Fibroblast of lung (primary cell): Measurements from ENCODE around the gene TAS2R41. TPM values are rescaled to one million over a fixed set of nuclear protein-coding genes. Genes with fewer than 3 reads are reported as not detected.
"Not testable (repeated sequence)": the region's sequence is repeated elsewhere in the genome, so short reads cannot be mapped to it uniquely, and the experiment has no call there.

Experiments
- DNase-seq, 2 donors: peaks; one replicate each; pipeline versions ENCODE4 v3.0.0 to v3.0.0-alpha.2; 2010; ENCODE audit warnings: low read depth in 2 of 2
- H2AFZ ChIP-seq: 2 replicates; pipeline ENCODE4 v1.5.1; 2012; ENCODE audit warnings: low read length, control low read depth, inconsistent platforms
- H3K27ac ChIP-seq: 2 replicates; pipeline ENCODE4 v1.5.1; 2011; ENCODE audit warnings: low read length, control low read depth; ENCODE audit not compliant: insufficient read depth
- H3K27me3 ChIP-seq: 2 replicates; pipeline ENCODE4 v1.5.1; 2011; ENCODE audit warnings: mild to moderate bottlenecking, low read length; ENCODE audit not compliant: control insufficient read depth, insufficient read depth
- H3K36me3 ChIP-seq: 2 replicates; pipeline ENCODE4 v1.5.1; 2011; ENCODE audit warnings: low read length; ENCODE audit not compliant: control insufficient read depth, insufficient read depth
- H3K4me1 ChIP-seq: 2 replicates; pipeline ENCODE4 v1.5.1; 2011; ENCODE audit warnings: low read length; ENCODE audit not compliant: control insufficient read depth, insufficient read depth; ENCODE audit errors: extremely low read depth
- H3K4me2 ChIP-seq: 2 replicates; pipeline ENCODE4 v1.5.1; 2011; ENCODE audit warnings: low read length, control low read depth; ENCODE audit not compliant: insufficient read depth; ENCODE audit errors: extremely low read depth
- H3K4me3 ChIP-seq, 4 experiments: fragments of 200-600 bp in 1 of 4; sonication (generic) in 1 of 4; replicated peaks in 1 of 4; 2 replicates each; pipeline ENCODE4 v1.5.1; 2011 to 2016; ENCODE audit warnings: low read length in 4 of 4, low read depth in 3 of 4, mild to moderate bottlenecking in 3 of 4, control low read depth in 2 of 4, inconsistent platforms in 1 of 4, mixed read lengths in 1 of 4; ENCODE audit not compliant: insufficient read depth in 1 of 4; ENCODE audit errors: control extremely low read depth in 1 of 4
- H3K79me2 ChIP-seq: 2 replicates; pipeline ENCODE4 v1.5.1; 2012; ENCODE audit warnings: mild to moderate bottlenecking, low read length, inconsistent platforms; ENCODE audit not compliant: control insufficient read depth, insufficient read depth
- H3K9ac ChIP-seq: 2 replicates; pipeline ENCODE4 v1.5.1; 2011; ENCODE audit warnings: mild to moderate bottlenecking, low read length, control low read depth; ENCODE audit not compliant: insufficient read depth
- H3K9me3 ChIP-seq: 2 replicates; pipeline ENCODE4 v1.5.1; 2012; ENCODE audit warnings: low read depth, low read length; ENCODE audit not compliant: control insufficient read depth, insufficient read depth
- H4K20me1 ChIP-seq: 2 replicates; pipeline ENCODE4 v1.5.1; 2011; ENCODE audit warnings: low read length; ENCODE audit not compliant: control insufficient read depth, insufficient read depth; ENCODE audit errors: extremely low read depth
- CTCF ChIP-seq, 2 donors: IDR thresholded peaks in 1 of 2; conservative IDR thresholded peaks in 1 of 2; 1 replicate in 1 of 2; 2 replicates in 1 of 2; pipeline ENCODE4 v1.5.1; 2011 to 2012; ENCODE audit warnings: low read length in 2 of 2, control low read depth in 1 of 2, inconsistent platforms in 1 of 2, low read depth in 1 of 2, mild to moderate bottlenecking in 1 of 2
- EZH2 ChIP-seq: IDR thresholded peaks from 2 replicates; pipeline ENCODE4 v1.5.1; 2012; ENCODE audit warnings: low read length, control low read depth, mild to moderate bottlenecking; ENCODE audit errors: missing control alignments
- polyA plus RNA-seq, 2 donors: library from polyadenylated mRNA; depleted of rRNA in 1 of 2; stranded (reverse) in 1 of 2; unstranded in 1 of 2; fragments of >200 nt; gene quantifications; 2 replicates each; pipeline ENCODE4 v1.2.1, GENCODE V29; 2011 to 2012; ENCODE audit warnings: missing spikeins in 1 of 2
- total RNA-seq: library from RNA; depleted of rRNA; stranded (reverse); fragments of >200 nt; gene quantifications from 2 replicates; pipeline ENCODE4 v1.2.1, GENCODE V29; 2014

The TAS2R41 gene
- total and polyA plus RNA-seq, 2 donors (not counting 1 experiment from before 2014, with no cell fraction given), result not detected

GRCh38 chr7:143485094-143485493, 7.4 kb downstream of the TAS2R41 start:
- no peak for DNase-seq
- H3K27ac ChIP-seq, result no peak overlapping the region
- no peaks in the 10 kb centered on the region for H3K9me3 ChIP-seq
- no peaks in the 10 kb centered on the region for H4K20me1 ChIP-seq
- no peak overlapping the region for H3K4me2 ChIP-seq
- no peaks in the 10 kb centered on the region for H3K27me3 ChIP-seq
- no peak overlapping the region for H3K4me3 ChIP-seq
- no peaks in the 10 kb centered on the region for H3K36me3 ChIP-seq
- TF ChIP-seq EZH2 (no peak), CTCF (conservative IDR thresholded peaks at IDR 0.05 in 1 of 2, IDR thresholded peaks at IDR 0.05 in 1 of 2; ENCODE audit: low read depth in 1 of 2, low read length in 2 of 2) (no peak)
- no peak overlapping the region for H2AFZ ChIP-seq
- H3K4me1 ChIP-seq, result peaks cover 10% of the 10 kb centered on the region
- H3K79me2 ChIP-seq, result no peaks in the 10 kb centered on the region
- no peak overlapping the region for H3K9ac ChIP-seq

GRCh38 chr7:143485500-143485899, 7.8 kb downstream of the TAS2R41 start:
- no peaks in the 10 kb centered on the region for H3K27me3 ChIP-seq
- peaks cover 7% of the 10 kb centered on the region for H3K4me1 ChIP-seq
- H3K36me3 ChIP-seq, result no peaks in the 10 kb centered on the region
- H3K4me3 ChIP-seq, result no peak overlapping the region
- H3K9me3 ChIP-seq, result no peaks in the 10 kb centered on the region
- no peak overlapping the region for H3K4me2 ChIP-seq
- H3K79me2 ChIP-seq, result no peaks in the 10 kb centered on the region
- DNase-seq, result peak; percentile 70 to 74
- H2AFZ ChIP-seq, result no peak overlapping the region
- H3K27ac ChIP-seq, result no peak overlapping the region
- H4K20me1 ChIP-seq, result no peaks in the 10 kb centered on the region
- TF ChIP-seq CTCF (conservative IDR thresholded peaks at IDR 0.05 in 1 of 2, IDR thresholded peaks at IDR 0.05 in 1 of 2; ENCODE audit: low read depth in 1 of 2, low read length in 2 of 2), result no peak
- H3K9ac ChIP-seq, result no peak overlapping the region

GRCh38 chr7:143486266-143486665, 8.6 kb downstream of the TAS2R41 start:
- H3K79me2 ChIP-seq, H3K36me3 ChIP-seq, H3K4me2 ChIP-seq, H3K9ac ChIP-seq, DNase-seq, H2AFZ ChIP-seq, H3K4me3 ChIP-seq, H3K27ac ChIP-seq, H3K27me3 ChIP-seq, H3K4me1 ChIP-seq, H4K20me1 ChIP-seq, H3K9me3 ChIP-seq: not testable (repeated sequence)

GRCh38 chr7:143487061-143487460, 9.4 kb downstream of the TAS2R41 start:
- Histone ChIP-seq H4K20me1 (no peaks in the 10 kb centered on the region), H3K27me3 (no peaks in the 10 kb centered on the region), H3K4me1 (peaks cover 7% of the 10 kb centered on the region), H3K9me3 (no peaks in the 10 kb centered on the region), H3K79me2 (no peaks in the 10 kb centered on the region), H3K4me2 (peak overlapping the region; percentile 68), H3K36me3 (no peaks in the 10 kb centered on the region), H3K4me3 (no peak overlapping the region), H2AFZ (peak overlapping the region; percentile 36), H3K9ac (no peak overlapping the region), H3K27ac (peak overlapping the region; percentile 54)
- no peak for DNase-seq
- TF ChIP-seq EZH2, result no peak
- no peak for TF ChIP-seq CTCF (conservative IDR thresholded peaks at IDR 0.05 in 1 of 2, IDR thresholded peaks at IDR 0.05 in 1 of 2; ENCODE audit: low read depth in 1 of 2, low read length in 2 of 2)
